HepG2 (cell line): ENCODE measurements around the gene ANAPC2. TPM values are rescaled to one million over a fixed set of nuclear protein-coding genes. Genes with fewer than 3 reads are reported as not detected.

Experiments
- ATAC-seq: fragments of 200-7000 bp; cut with Tn5 transposase; 3 replicates; pipeline ENCODE4 v1.9.1; 2020; ENCODE audit warnings: mild to moderate bottlenecking, moderate library complexity
- BruUV-seq: library from RNA; stranded (reverse); fragments of 400-500 nt; replicated peaks from 2 replicates; lab custom pipeline; 2021; lab: Mats Ljungman, UMichigan
- CTCF ChIA-PET: fragments of 300-600 bp; formaldehyde crosslinking; extraction: SDS; loops from one replicate; lab custom pipeline; 2021; ENCODE audit warnings: low total read pairs, inconsistent platforms, low intra/inter-chr PET ratio; lab: Yijun Ruan, JAX
- POLR2A ChIA-PET: fragments of 350-600 bp; sonication (Branson Sonifier 250); formaldehyde crosslinking; loops from one replicate; lab custom pipeline; 2020; ENCODE audit warnings: antibody characterized with exemption, inconsistent platforms; lab: Yijun Ruan, JAX
- DNase-seq: peaks from one replicate; pipeline ENCODE4 v3.0.0-alpha.2; 2015; ENCODE audit warnings: low spot score
- FAIRE-seq: peaks from 3 replicates; lab custom pipeline; 2011; peaks lifted over from hg19 to GRCh38; lab: Jason Lieb, UNC
- H2AFZ ChIP-seq: one replicate; pipeline ENCODE4 v1.6.1; 2011; ENCODE audit warnings: low read length, inconsistent platforms
- H3K27ac ChIP-seq: fragments of 300-600 bp; 3 replicates; pipeline ENCODE4 v1.8.0; 2011; ENCODE audit warnings: mixed run types, mild to moderate bottlenecking, mixed read lengths, low read length, inconsistent platforms; ENCODE audit not compliant: insufficient read depth; ENCODE audit errors: extremely low read length
- H3K27me3 ChIP-seq, 2 experiments: fragments of 200-600 bp in 1 of 2; 2 replicates in 1 of 2; 3 replicates in 1 of 2; pipeline versions ENCODE4 v1.6.0 to v1.8.0; 2011; ENCODE audit warnings: low read length in 2 of 2, mild to moderate bottlenecking in 2 of 2, moderate library complexity in 2 of 2, inconsistent platforms in 1 of 2; ENCODE audit not compliant: insufficient read depth in 2 of 2, control insufficient read depth in 1 of 2
- H3K36me3 ChIP-seq, 2 experiments: fragments of 200-600 bp in 1 of 2; replicated peaks in 1 of 2; 2 replicates in 1 of 2; 3 replicates in 1 of 2; pipeline versions ENCODE4 v1.5.1 to v1.8.0; 2011; ENCODE audit warnings: low read length in 2 of 2, inconsistent platforms in 1 of 2; ENCODE audit not compliant: insufficient read depth in 2 of 2, control insufficient read depth in 1 of 2
- H3K4me1 ChIP-seq: 2 replicates; pipeline ENCODE4 v1.5.1; 2012; ENCODE audit warnings: low read length, inconsistent platforms; ENCODE audit not compliant: insufficient read depth
- H3K4me2 ChIP-seq: 2 replicates; pipeline ENCODE4 v1.6.0; 2011; ENCODE audit warnings: low read depth, low read length, inconsistent platforms
- H3K4me3 ChIP-seq, 3 experiments: fragments of 200-600 bp in 1 of 3; sonication (generic), shearing (Covaris generic) in 1 of 3; replicated peaks in 1 of 3; 2 replicates each; pipeline ENCODE4 v1.5.1; 2011 to 2016; ENCODE audit warnings: low read length in 3 of 3, inconsistent platforms in 2 of 3, low read depth in 2 of 3, mild to moderate bottlenecking in 2 of 3, control low read depth in 1 of 3, mixed read lengths in 1 of 3; ENCODE audit not compliant: insufficient read depth in 1 of 3
- H3K79me2 ChIP-seq: one replicate; pipeline ENCODE4 v1.6.1; 2011; ENCODE audit warnings: low read length, inconsistent platforms; ENCODE audit not compliant: insufficient read depth
- H3K9ac ChIP-seq: 2 replicates; pipeline ENCODE4 v1.6.0; 2011; ENCODE audit warnings: mild to moderate bottlenecking, low read depth, low read length, inconsistent platforms; ENCODE audit not compliant: insufficient read depth
- H3K9me3 ChIP-seq: 2 replicates; pipeline ENCODE4 v1.5.1; 2012; ENCODE audit warnings: mild to moderate bottlenecking, low read length
- H4K20me1 ChIP-seq: 2 replicates; pipeline ENCODE4 v1.6.0; 2011; ENCODE audit warnings: inconsistent platforms, mild to moderate bottlenecking, low read length, moderate library complexity; ENCODE audit not compliant: insufficient read depth
- ETS1 ChIP-seq: sonication (generic); formaldehyde crosslinking; IDR thresholded peaks from 2 replicates; pipeline ENCODE4 v1.4.0; 2020; ENCODE audit warnings: missing genetic modification reagents
- MXD3 ChIP-seq: IDR thresholded peaks from 2 replicates; pipeline ENCODE4 v1.6.1; 2016; ENCODE audit warnings: mild to moderate bottlenecking, missing biosample characterization, missing genetic modification reagents
- NFKB2 ChIP-seq: sonication (generic); formaldehyde crosslinking; IDR thresholded peaks from 2 replicates; pipeline ENCODE4 v1.4.0; 2020; ENCODE audit warnings: missing genetic modification reagents, borderline replicate concordance
- SIN3A ChIP-seq: IDR thresholded peaks from 2 replicates; pipeline ENCODE4 v1.6.1; 2011; ENCODE audit warnings: low read depth, mild to moderate bottlenecking, control low read depth, low read length, borderline replicate concordance
- THYN1 ChIP-seq: sonication (generic); formaldehyde crosslinking; IDR thresholded peaks from 2 replicates; pipeline ENCODE4 v1.8.1; 2023; ENCODE audit warnings: low read depth, mild to moderate bottlenecking, moderate library complexity, missing genetic modification reagents, borderline replicate concordance
- WIZ ChIP-seq: sonication (generic); formaldehyde crosslinking; IDR thresholded peaks from 2 replicates; pipeline ENCODE4 v1.5.1; 2020; ENCODE audit warnings: mild to moderate bottlenecking, missing genetic modification reagents
- ZFP90 ChIP-seq: sonication (generic); formaldehyde crosslinking; IDR thresholded peaks from 2 replicates; pipeline ENCODE4 v1.8.0; 2022; ENCODE audit warnings: missing genetic modification reagents, mild to moderate bottlenecking, inconsistent platforms, borderline replicate concordance
- ZNF333 ChIP-seq: sonication (generic); formaldehyde crosslinking; IDR thresholded peaks from 2 replicates; pipeline ENCODE4 v1.4.0; 2020; ENCODE audit warnings: mild to moderate bottlenecking, missing genetic modification reagents, borderline replicate concordance
- ZNF407 ChIP-seq: sonication (generic); formaldehyde crosslinking; IDR thresholded peaks from one replicate; pipeline ENCODE4 v1.5.1; 2020; ENCODE audit warnings: mild to moderate bottlenecking, missing genetic modification reagents; ENCODE audit errors: not compliant biosample characterization
- ZNF740 ChIP-seq: sonication (generic); formaldehyde crosslinking; IDR thresholded peaks from 2 replicates; pipeline ENCODE4 v1.4.0; 2020; ENCODE audit warnings: missing genetic modification reagents
- ZSCAN29 ChIP-seq: sonication (generic); formaldehyde crosslinking; conservative IDR thresholded peaks from 2 replicates; pipeline ENCODE4 v1.4.0; 2020; ENCODE audit warnings: mild to moderate bottlenecking, missing genetic modification reagents
- whole genome bisulfite sequencing: methylation state at CpG from one replicate; pipeline ENCODE4 v1.1.6; 2017; ENCODE audit warnings: low lambda C conversion rate; 5-methylcytosine and 5-hydroxymethylcytosine counted together
- in situ Hi-C: cut with HindIII; loops from 2 replicates; pipeline ENCODE4 v1.10.0; 2017; ENCODE audit warnings: low pct_unique_long_range_greater_than_20kb; ENCODE audit not compliant: extremely low pct_ligation_motif_present
- intact Hi-C: fragments of 100-400 bp; cut with micrococcal nuclease; formaldehyde crosslinking; loops from one replicate; pipeline ENCODE4 v1.10.0; 2022; ENCODE audit not compliant: unreplicated experiment
- polyA plus RNA-seq, 8 experiments: library from polyadenylated mRNA; depleted of rRNA in 3 of 8; stranded (reverse) in 7 of 8; unstranded in 1 of 8; fragments of >200 nt; fragmentation: Illumina TruSeq in 4 of 8; extraction: Trizol in 4 of 8; gene quantifications; 2 replicates each; pipeline versions ENCODE4 v1.2.1 to v1.2.3, GENCODE V29; 2011 to 2016; ENCODE audit warnings: low read depth in 4 of 8, missing spikeins in 1 of 8, mixed read lengths in 1 of 8; ENCODE audit not compliant: insufficient read depth in 1 of 8
- total RNA-seq, 5 experiments: library from RNA; depleted of rRNA; stranded (reverse); fragments of >200 nt; fragmentation: Illumina TruSeq; extraction: Trizol; gene quantifications; 2 replicates each; pipeline ENCODE4 v1.2.3, GENCODE V29; 2016; ENCODE audit warnings: low read depth in 1 of 5

The ANAPC2 gene
- total and polyA plus RNA-seq, 2 of the 13 experiments (the other 11 are each of a cell fraction or from before 2014, with no cell fraction given), result 12.3 to 15.4 TPM

DNA sequence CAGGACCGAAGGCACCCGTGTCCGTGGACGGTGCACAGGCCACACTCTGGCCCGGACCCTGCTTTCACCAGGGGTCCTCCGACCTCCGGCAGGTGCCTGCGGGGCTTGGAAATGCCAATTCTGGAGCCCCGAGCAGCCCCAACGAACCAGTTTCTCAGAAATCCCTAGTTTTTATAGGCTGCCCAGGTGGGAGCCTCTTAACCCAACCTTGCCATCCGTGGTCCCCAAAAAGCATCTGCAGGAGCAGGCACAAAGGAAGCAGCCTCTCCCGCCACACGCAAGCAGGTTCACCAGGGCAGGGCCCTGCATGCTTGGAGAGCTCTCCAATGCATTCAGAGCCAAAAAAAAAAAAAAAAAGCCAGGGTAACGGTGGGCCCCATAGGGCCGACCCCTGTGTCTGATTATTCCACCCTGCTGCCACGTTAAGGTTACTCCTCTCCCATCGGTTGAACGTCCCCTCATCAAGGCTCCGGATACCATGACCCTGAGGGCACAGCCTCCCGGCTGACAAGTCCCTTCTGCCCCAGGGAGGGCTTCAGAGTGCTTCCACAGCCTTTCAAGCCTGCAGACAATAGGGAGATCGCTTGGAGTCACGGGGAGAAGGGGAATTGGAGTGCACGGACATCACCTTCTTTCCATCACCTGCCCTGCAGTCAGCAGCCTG, 13.0 kb upstream of the ANAPC2 start:
- intact Hi-C loops, result loop anchor here (2.0 kb wide), 1 partner anchor 21 kb away; the partner anchor contains the start of gene RNF208
- Histone ChIP-seq H3K27me3 (no peaks in the 10 kb centered on the region; a peak in 1 of 5 replicates), H3K4me2 (peak overlapping the region; percentile 95), H3K9me3 (no peaks in the 10 kb centered on the region), H3K79me2 (peaks cover 65% of the 10 kb centered on the region), H3K36me3 (no peaks in the 10 kb centered on the region), H4K20me1 (peaks cover 4% of the 10 kb centered on the region; the same call in 1 of the 2 replicates), H3K9ac (peak overlapping the region; percentile 85), H3K4me3 (peak overlapping the region; percentile 57 to 78 (median 58); a peak in 5 of 6 replicates), H3K27ac (peak overlapping the region; percentile 96), H2AFZ (no peak overlapping the region), H3K4me1 (peaks cover 67% of the 10 kb centered on the region)
- ATAC-seq (no peak), DNase-seq (no peak), FAIRE-seq (no peak)
- BruUV-seq, result no TSS peak
- in situ Hi-C loops, result no loop called here
- POLR2A ChIA-PET, result interaction anchor here (0.8 to 8.8 kb wide), 23 partner anchors 8 to 146 kb away, joined by 3 to 225 read pairs (median 7); partner anchors contain the start of genes ANAPC2, CYSRT1, MAN1B1 and NELFB
- CTCF ChIA-PET, result no interaction called here
- 6% methylated on average over 19 of the region's 23 CpGs for WGBS
- TF ChIP-seq SIN3A, result no peak
- TF ChIP-seq ZFP90 (CRISPR knock-in tag), result no peak
- TF ChIP-seq MXD3 (CRISPR knock-in tag), result peak; percentile 1; the same call in 1 of the 2 replicates
- TF ChIP-seq ETS1, result no peak
- TF ChIP-seq ZNF740 (CRISPR knock-in tag), result no peak
- TF ChIP-seq THYN1 (CRISPR knock-in tag), result 0 out of 2 replicates have a peak, but pooled peaks have one; percentile 0
- TF ChIP-seq WIZ (CRISPR knock-in tag), result no peak
- no peak for TF ChIP-seq ZSCAN29 (CRISPR knock-in tag)
- TF ChIP-seq ZNF407 (CRISPR knock-in tag), result peak; percentile 14
- TF ChIP-seq ZNF333 (CRISPR knock-in tag), result no peak
- no peak for TF ChIP-seq NFKB2
